NCI-H1694 (cell line): ENCODE results near the gene DOCK1.

Experiments used
- DNase-seq: peaks from one replicate; lab custom pipeline; 2025; lab: John Stamatoyannopoulos, UW

Gene DOCK1

GRCh38 chr10:127179612-127180250, 274.5 kb downstream of the DOCK1 start:
- DNase-seq: no peak

DNA sequence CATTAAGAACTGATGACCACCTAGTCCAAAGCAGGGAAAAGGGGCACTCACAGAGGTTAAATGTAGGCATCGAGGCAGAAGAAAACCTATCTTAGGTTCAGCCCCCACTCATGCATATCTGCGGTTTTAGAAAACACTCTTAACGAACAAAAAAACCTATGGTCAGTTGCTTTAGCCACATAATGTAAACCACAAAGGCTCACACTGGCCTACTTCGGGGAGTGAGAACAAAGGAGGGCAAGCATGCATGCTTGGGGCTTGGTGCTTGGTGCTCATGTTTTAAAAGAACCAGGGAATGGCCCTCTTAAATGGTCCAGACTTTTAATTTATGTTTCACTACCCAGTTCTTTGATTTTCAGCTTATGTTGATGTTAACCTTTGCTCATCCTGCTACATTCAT, 276.9 kb downstream of the DOCK1 start:
- no peak for DNase-seq

- DNase-seq: no peak
Observed at GRCh38 chr10:127184582-127184981, 279.4 kb downstream of the DOCK1 start.

DNA sequence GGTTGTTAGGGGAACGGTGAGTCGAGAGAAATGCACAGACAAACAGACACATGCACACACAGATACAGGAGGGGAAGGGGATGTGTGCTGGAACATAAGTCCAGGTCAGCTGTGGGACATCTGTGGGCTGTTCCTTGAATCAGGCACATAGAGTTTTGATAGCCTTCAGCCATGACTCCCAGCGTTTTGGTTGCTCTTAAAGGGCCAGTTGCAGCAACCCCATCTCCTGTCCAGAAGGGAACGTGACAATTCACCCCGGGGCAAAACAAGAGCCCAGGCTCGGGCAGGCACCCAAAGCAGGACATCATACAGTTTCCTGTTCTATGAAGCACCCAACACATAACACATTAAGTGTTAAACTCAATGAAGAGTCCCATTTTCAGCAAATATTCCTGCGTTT, 281.6 kb downstream of the DOCK1 start:
- no peak for DNase-seq

DNA sequence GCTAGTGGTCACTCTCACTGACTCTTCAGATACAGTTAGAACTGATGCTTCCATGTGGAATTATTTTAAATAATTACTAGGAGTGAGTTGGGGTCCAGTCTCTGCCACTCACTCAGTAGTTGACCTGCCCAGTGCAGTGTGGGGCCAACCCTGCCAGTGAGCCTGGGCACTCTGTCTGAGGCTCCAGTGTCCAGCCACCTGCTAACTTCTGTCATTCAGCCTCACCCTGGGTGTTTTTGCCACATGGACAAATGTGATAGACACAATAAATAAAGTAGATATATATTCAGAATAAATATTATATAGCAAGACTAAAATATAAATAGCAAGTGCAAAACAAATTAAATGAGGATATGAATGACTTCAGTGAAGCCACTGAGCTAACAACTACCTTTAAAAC, 284.0 kb downstream of the DOCK1 start:
- no peak for DNase-seq

- no peak for DNase-seq
Observed at GRCh38 chr10:127190427-127190826, 285.2 kb downstream of the DOCK1 start.

- DNase-seq: no peak
Observed at GRCh38 chr10:127193125-127193524, 287.9 kb downstream of the DOCK1 start.

DNA sequence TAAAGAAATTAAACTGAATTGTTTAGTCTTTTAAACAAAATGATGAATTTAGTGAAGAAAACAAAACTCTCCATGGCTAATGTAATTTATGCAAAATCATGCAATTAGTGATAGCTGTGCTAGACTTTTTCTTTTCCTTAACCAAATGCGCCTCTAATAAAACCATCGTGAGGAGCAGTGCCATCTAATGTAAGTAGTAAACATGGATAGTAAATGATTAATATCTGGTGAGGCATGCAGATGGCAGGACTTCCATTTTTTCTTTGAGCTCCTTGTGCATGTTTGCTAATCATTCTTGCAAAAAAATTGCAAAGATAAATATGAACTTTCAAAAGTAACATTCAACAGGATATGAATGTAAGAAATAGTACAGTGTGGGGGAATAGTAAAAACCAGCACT, 288.9 kb downstream of the DOCK1 start:
- DNase-seq: no peak

- DNase-seq: no peak
Observed at GRCh38 chr10:127194599-127194998, 289.4 kb downstream of the DOCK1 start.

- DNase-seq: no peak
Observed at GRCh38 chr10:127195041-127195506, 289.8 kb downstream of the DOCK1 start.

DNA sequence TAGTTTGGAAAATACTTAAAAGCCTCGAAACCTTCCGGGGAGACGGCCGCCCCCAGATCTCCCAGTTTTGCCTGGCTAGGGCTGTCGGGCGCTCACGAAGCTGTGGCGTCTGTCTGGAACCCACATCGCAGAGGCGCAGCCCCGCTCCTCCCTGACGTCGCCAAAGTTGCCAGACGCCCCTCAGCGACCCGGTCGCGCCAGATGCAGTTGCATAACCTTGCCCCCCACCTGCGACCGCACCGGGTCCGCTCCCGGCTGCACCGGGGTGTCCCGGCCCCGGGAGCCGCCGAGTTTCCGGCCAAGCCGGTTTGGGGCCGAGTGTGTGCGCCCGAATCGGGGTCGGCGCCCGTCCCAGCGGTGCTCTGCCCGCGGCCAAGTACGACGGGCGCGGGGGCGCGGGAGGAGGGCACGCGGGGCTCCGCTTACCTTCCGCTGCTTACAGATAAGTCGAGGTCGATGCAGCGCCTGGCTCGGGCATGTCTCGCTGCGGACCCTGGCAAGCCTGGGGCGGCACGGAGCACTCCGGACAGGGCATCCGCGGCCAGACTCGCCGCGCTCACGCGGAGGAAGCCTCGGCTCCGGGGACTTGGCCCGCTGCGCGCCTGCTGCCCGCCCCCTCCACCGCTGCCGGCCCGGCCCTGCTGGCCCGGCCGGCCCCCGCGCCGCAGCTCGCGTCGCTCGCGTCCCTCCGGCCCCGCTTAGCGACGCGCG, 290.5 kb downstream of the DOCK1 start:
- no peak for DNase-seq

DNA sequence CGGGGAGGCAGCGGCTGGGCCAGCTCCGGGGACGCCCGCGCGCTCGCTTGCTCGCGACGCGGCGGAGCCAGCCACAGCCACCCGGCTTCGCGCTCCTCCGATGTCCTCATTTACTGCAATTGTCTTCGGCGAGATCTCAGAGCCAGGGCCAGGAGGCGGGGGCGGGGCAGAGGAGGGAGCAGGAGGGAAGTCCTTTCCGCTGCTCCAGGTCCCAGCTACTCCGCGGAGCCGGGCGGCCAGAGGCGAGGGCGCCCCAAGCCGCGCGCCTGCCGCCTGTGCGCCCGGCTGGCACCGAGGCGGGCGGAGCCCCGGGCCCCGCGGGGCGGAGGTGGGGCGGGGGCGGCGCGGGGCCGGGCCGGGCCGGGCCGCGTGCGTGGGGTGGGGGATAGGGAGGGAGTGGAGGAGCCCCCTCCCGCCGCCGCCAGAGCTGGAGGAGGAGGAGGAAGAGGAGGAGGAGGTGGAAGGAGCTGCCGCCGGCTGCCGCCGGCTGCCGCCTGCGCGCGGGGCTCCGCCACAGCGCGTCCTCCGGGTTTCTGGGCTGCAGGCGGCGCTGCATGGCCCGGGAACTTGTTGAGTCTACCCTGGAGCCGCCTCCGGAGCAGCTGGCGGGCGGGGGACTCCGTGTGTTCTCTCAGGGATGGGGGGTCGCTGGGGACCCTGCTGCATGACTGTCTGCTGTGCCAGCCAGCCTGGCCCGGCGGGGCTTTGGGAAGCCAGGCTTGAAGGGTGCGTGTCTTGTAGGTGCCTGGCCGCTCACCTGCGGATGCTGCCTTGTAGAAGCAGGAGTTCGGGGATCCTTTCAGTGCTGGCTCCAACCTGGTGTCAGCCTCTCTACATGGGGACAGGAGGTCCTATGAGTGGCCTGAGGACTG, 291.3 kb downstream of the DOCK1 start, which contains the start of gene INSYN2A:
Gene INSYN2A (minus strand): TSS at position 310 of the 872 bp plus-strand sequence. CDS start 20,196 bp downstream, outside the sequence.
- DNase-seq: no peak

DNA sequence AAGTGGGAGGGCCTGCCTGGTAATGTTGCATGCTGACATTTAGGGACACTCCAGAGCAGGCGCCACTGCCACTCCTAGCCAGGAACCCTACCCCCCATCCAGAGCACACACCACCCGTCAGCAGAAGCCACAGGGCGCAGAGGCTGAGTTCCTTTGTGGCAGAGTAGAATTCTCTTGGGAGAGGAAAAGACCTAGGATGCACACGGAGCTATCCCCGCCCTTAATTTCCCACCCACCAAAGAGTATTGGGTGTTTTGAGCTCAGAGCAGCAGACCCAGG, 291.9 kb downstream of the DOCK1 start:
- DNase-seq: no peak

DNA sequence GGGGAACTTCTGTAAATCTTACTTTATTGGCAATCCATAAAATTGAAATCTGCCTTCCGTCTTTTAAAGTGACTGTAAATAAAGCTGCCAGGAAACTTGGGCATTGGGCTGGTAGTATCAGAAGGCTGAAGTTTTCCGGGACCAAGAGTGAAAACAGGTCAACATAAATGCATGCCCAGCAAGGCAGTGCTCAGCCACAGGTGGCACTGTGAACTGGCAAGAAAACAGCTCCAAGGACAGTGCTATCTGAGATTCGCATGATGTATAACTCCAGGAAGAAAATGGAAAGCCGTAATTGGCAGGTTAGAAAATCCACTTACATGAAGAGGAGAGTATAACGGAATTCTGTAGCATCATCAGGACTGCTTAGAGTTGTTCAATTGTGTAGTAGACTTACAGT, 293.1 kb downstream of the DOCK1 start:
- DNase-seq: no peak

- no peak for DNase-seq
Observed at GRCh38 chr10:127198721-127199120, 293.5 kb downstream of the DOCK1 start.

DNA sequence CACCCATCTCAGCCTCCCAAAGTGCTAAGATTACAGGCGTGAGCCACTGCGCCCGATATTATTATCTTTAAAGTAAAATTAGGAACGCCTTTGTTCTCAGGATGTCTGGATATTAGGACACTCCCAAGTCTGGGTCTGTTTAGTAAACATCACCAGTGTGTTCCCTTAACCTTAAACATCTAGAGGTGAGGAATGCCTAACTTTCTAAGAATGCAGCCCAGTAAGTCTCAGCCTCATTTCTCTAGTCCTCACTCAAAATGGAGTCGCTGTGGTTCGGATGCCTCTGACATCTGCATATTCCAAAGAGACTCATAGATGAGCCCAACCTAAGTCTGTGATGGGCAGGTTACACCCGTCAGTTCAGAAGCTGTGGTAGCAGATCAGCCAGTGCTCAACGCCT, 295.4 kb downstream of the DOCK1 start:
- DNase-seq: no peak

- no peak for DNase-seq
Observed at GRCh38 chr10:127203067-127203466, 297.8 kb downstream of the DOCK1 start.

- DNase-seq: no peak
Observed at GRCh38 chr10:127207081-127207480, 301.9 kb downstream of the DOCK1 start.

- DNase-seq: no peak
Observed at GRCh38 chr10:127210936-127211466, 305.8 kb downstream of the DOCK1 start.

DNA sequence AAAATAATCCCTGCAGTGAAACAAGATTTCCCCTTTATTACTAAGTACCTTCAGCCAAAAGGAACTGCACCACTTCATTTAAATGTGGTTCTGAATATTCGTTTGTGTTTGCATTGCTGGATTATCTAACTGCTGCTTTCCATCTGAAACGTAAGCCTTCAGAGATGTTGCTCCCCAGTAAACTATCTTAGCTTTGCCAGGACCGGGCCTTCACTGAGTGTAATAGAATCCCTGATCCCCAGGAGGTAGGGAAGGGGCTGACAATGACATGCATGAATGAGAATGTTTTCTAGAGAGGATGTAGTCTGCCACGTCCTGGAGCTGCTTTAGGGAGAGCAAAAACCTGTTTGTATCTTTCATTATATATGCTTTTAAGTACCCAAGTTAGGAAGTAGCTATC, 310.6 kb downstream of the DOCK1 start:
- DNase-seq: no peak

- no peak for DNase-seq
Observed at GRCh38 chr10:127216274-127216673, 311.0 kb downstream of the DOCK1 start.

GRCh38 chr10:127216786-127217185, 311.6 kb downstream of the DOCK1 start:
- no peak for DNase-seq

- no peak for DNase-seq
Observed at GRCh38 chr10:127218658-127219057, 313.4 kb downstream of the DOCK1 start.
